ENCODE data around the gene PHF11.
A peak's percentile ranks its signal among the peaks of the same experiment; 100 is the strongest.

PHF11 gene

GRCh38 chr13:49495783-49496762 lies at the start of gene PHF11:
PHF11 (plus strand) TSS chr13:49495953; CDS start chr13:49496002, 49 bp downstream.
- Histone ChIP-seq H3K27me3 (ENCODE audit: control insufficient read depth, insufficient read depth, low read length) (no peaks in the 10 kb centered on the region), H3K4me1 (ENCODE audit: control insufficient read depth, insufficient read depth, low read length) (no peaks in the 10 kb centered on the region), H3K4me3 (ENCODE audit: low read length) (peak within 1 kb of the TSS; percentile 50; the same call in 1 of the 2 replicates), H3K9me3 (ENCODE audit: control insufficient read depth, insufficient read depth, low read length) (no peaks in the 10 kb centered on the region), H3K36me3 (ENCODE audit: control insufficient read depth, insufficient read depth, low read length) (no peaks in the 10 kb centered on the region), H3K27ac (ENCODE audit: low read length) (no peak within 1 kb of the TSS)
- DNase-seq (ENCODE audit: low read depth, low spot score) = no peak
- WGBS (ENCODE audit: insufficient coverage, insufficient read length) = no CpG with 5 or more reads among the region's 71 CpGs

GRCh38 chr13:49446473-49446872 lies 49.3 kb upstream of the PHF11 start:
- Histone ChIP-seq H3K27ac (ENCODE audit: low read length) (no peak overlapping the region), H3K9me3 (ENCODE audit: control insufficient read depth, insufficient read depth, low read length) (no peaks in the 10 kb centered on the region), H3K36me3 (ENCODE audit: control insufficient read depth, insufficient read depth, low read length) (no peaks in the 10 kb centered on the region), H3K4me1 (ENCODE audit: control insufficient read depth, insufficient read depth, low read length) (no peaks in the 10 kb centered on the region), H3K27me3 (ENCODE audit: control insufficient read depth, insufficient read depth, low read length) (no peaks in the 10 kb centered on the region), H3K4me3 (ENCODE audit: low read length) (no peak overlapping the region)
- DNase-seq (ENCODE audit: low read depth, low spot score) = no peak

- Histone ChIP-seq H3K4me1 (ENCODE audit: control insufficient read depth, insufficient read depth, low read length) (no peaks in the 10 kb centered on the region), H3K27me3 (ENCODE audit: control insufficient read depth, insufficient read depth, low read length) (no peaks in the 10 kb centered on the region), H3K9me3 (ENCODE audit: control insufficient read depth, insufficient read depth, low read length) (no peaks in the 10 kb centered on the region), H3K36me3 (ENCODE audit: control insufficient read depth, insufficient read depth, low read length) (no peaks in the 10 kb centered on the region), H3K27ac (ENCODE audit: low read length) (no peak overlapping the region), H3K4me3 (ENCODE audit: low read length) (no peak overlapping the region)
- WGBS (ENCODE audit: insufficient coverage, insufficient read length) = no CpG with 5 or more reads among the region's 2 CpGs
- no peak for DNase-seq (ENCODE audit: low read depth, low spot score)
Observed at GRCh38 chr13:49448753-49449152, 47.0 kb upstream of the PHF11 start.

- no CpG with 5 or more reads among the region's 3 CpGs for WGBS (ENCODE audit: insufficient coverage, insufficient read length)
- H3K4me1 ChIP-seq (ENCODE audit: control insufficient read depth, insufficient read depth, low read length) = no peaks in the 10 kb centered on the region
Observed at GRCh38 chr13:49450105-49450819, 45.5 kb upstream of the PHF11 start.

GRCh38 chr13:49452725-49453457 lies 42.9 kb upstream of the PHF11 start:
- WGBS (ENCODE audit: insufficient coverage, insufficient read length) = no CpG with 5 or more reads among the region's 8 CpGs
- Histone ChIP-seq H3K27me3 (ENCODE audit: control insufficient read depth, insufficient read depth, low read length) (no peaks in the 10 kb centered on the region), H3K4me3 (ENCODE audit: low read length) (no peak overlapping the region), H3K36me3 (ENCODE audit: control insufficient read depth, insufficient read depth, low read length) (no peaks in the 10 kb centered on the region), H3K9me3 (ENCODE audit: control insufficient read depth, insufficient read depth, low read length) (no peaks in the 10 kb centered on the region), H3K27ac (ENCODE audit: low read length) (no peak overlapping the region), H3K4me1 (ENCODE audit: control insufficient read depth, insufficient read depth, low read length) (no peaks in the 10 kb centered on the region)
- DNase-seq (ENCODE audit: low read depth, low spot score) = no peak

More at GRCh38 chr13:49450105-49450819, 45.5 kb upstream of the PHF11 start:
- no peaks in the 10 kb centered on the region for H3K27me3 ChIP-seq (ENCODE audit: control insufficient read depth, insufficient read depth, low read length)
- no peaks in the 10 kb centered on the region for H3K9me3 ChIP-seq (ENCODE audit: control insufficient read depth, insufficient read depth, low read length)
- no peaks in the 10 kb centered on the region for H3K36me3 ChIP-seq (ENCODE audit: control insufficient read depth, insufficient read depth, low read length)
- H3K27ac ChIP-seq (ENCODE audit: low read length) = no peak overlapping the region
- no peak for DNase-seq (ENCODE audit: low read depth, low spot score)
- H3K4me3 ChIP-seq (ENCODE audit: low read length) = no peak overlapping the region

GRCh38 chr13:49453465-49453864 lies 42.3 kb upstream of the PHF11 start:
- no peaks in the 10 kb centered on the region for H3K27me3 ChIP-seq (ENCODE audit: control insufficient read depth, insufficient read depth, low read length)
- no peaks in the 10 kb centered on the region for H3K4me1 ChIP-seq (ENCODE audit: control insufficient read depth, insufficient read depth, low read length)

GRCh38 chr13:49454388-49455006 lies 41.3 kb upstream of the PHF11 start:
- Histone ChIP-seq H3K9me3 (ENCODE audit: control insufficient read depth, insufficient read depth, low read length) (no peaks in the 10 kb centered on the region), H3K27me3 (ENCODE audit: control insufficient read depth, insufficient read depth, low read length) (no peaks in the 10 kb centered on the region), H3K4me1 (ENCODE audit: control insufficient read depth, insufficient read depth, low read length) (no peaks in the 10 kb centered on the region), H3K27ac (ENCODE audit: low read length) (no peak overlapping the region), H3K4me3 (ENCODE audit: low read length) (no peak overlapping the region), H3K36me3 (ENCODE audit: control insufficient read depth, insufficient read depth, low read length) (no peaks in the 10 kb centered on the region)
- no peak for DNase-seq (ENCODE audit: low read depth, low spot score)
- WGBS (ENCODE audit: insufficient coverage, insufficient read length) = no CpG with 5 or more reads among the region's 4 CpGs

More at GRCh38 chr13:49453465-49453864, 42.3 kb upstream of the PHF11 start:
- no peaks in the 10 kb centered on the region for H3K36me3 ChIP-seq (ENCODE audit: control insufficient read depth, insufficient read depth, low read length)
- H3K27ac ChIP-seq (ENCODE audit: low read length) = no peak overlapping the region
- no peaks in the 10 kb centered on the region for H3K9me3 ChIP-seq (ENCODE audit: control insufficient read depth, insufficient read depth, low read length)
- WGBS (ENCODE audit: insufficient coverage, insufficient read length) = no CpG with 5 or more reads among the region's 7 CpGs
- DNase-seq (ENCODE audit: low read depth, low spot score) = no peak
- H3K4me3 ChIP-seq (ENCODE audit: low read length) = no peak overlapping the region

GRCh38 chr13:49455007-49455398 lies 40.8 kb upstream of the PHF11 start:
- H3K36me3 ChIP-seq (ENCODE audit: control insufficient read depth, insufficient read depth, low read length) = no peaks in the 10 kb centered on the region
- no peak overlapping the region for H3K27ac ChIP-seq (ENCODE audit: low read length)
- H3K27me3 ChIP-seq (ENCODE audit: control insufficient read depth, insufficient read depth, low read length) = no peaks in the 10 kb centered on the region
- no peaks in the 10 kb centered on the region for H3K9me3 ChIP-seq (ENCODE audit: control insufficient read depth, insufficient read depth, low read length)
- H3K4me1 ChIP-seq (ENCODE audit: control insufficient read depth, insufficient read depth, low read length) = no peaks in the 10 kb centered on the region
- H3K4me3 ChIP-seq (ENCODE audit: low read length) = no peak overlapping the region
- DNase-seq (ENCODE audit: low read depth, low spot score) = no peak

- Histone ChIP-seq H3K27ac (ENCODE audit: low read length) (no peak overlapping the region), H3K36me3 (ENCODE audit: control insufficient read depth, insufficient read depth, low read length) (no peaks in the 10 kb centered on the region), H3K27me3 (ENCODE audit: control insufficient read depth, insufficient read depth, low read length) (no peaks in the 10 kb centered on the region), H3K4me1 (ENCODE audit: control insufficient read depth, insufficient read depth, low read length) (no peaks in the 10 kb centered on the region), H3K9me3 (ENCODE audit: control insufficient read depth, insufficient read depth, low read length) (no peaks in the 10 kb centered on the region), H3K4me3 (ENCODE audit: low read length) (no peak overlapping the region)
- WGBS (ENCODE audit: insufficient coverage, insufficient read length) = no CpG with 5 or more reads among the region's 1 CpG
- DNase-seq (ENCODE audit: low read depth, low spot score) = no peak
Observed at GRCh38 chr13:49456156-49456555, 39.6 kb upstream of the PHF11 start.

GRCh38 chr13:49457221-49457620 lies 38.5 kb upstream of the PHF11 start:
- no peaks in the 10 kb centered on the region for H3K36me3 ChIP-seq (ENCODE audit: control insufficient read depth, insufficient read depth, low read length)
- no CpG with 5 or more reads among the region's 7 CpGs for WGBS (ENCODE audit: insufficient coverage, insufficient read length)

More at GRCh38 chr13:49457221-49457620, 38.5 kb upstream of the PHF11 start:
- Histone ChIP-seq H3K4me3 (ENCODE audit: low read length) (no peak overlapping the region), H3K9me3 (ENCODE audit: control insufficient read depth, insufficient read depth, low read length) (no peaks in the 10 kb centered on the region; the same call in 1 of the 2 replicates), H3K4me1 (ENCODE audit: control insufficient read depth, insufficient read depth, low read length) (no peaks in the 10 kb centered on the region), H3K27me3 (ENCODE audit: control insufficient read depth, insufficient read depth, low read length) (no peaks in the 10 kb centered on the region), H3K27ac (ENCODE audit: low read length) (no peak overlapping the region)
- DNase-seq (ENCODE audit: low read depth, low spot score) = no peak

Data from iPS DF 6.9 (cell line).